Measurements from ENCODE around the gene PCBP3. TPM values are rescaled to one million over a fixed set of nuclear protein-coding genes. Genes with fewer than 3 reads are reported as not detected.
"Not testable (repeated sequence)": the region's sequence is repeated elsewhere in the genome, so short reads cannot be mapped to it uniquely, and the experiment has no call there.

PCBP3 gene
- total RNA-seq, 1 donor from 2014 or later = 0.72 TPM

GRCh38 chr21:45613881-45614280, 29.6 kb upstream of the PCBP3 start:
- no peak for ATAC-seq

- peak; percentile 54 for ATAC-seq
These were observed 28.3 kb upstream of the PCBP3 start for GRCh38 chr21:45615145-45615711.

GRCh38 chr21:45617021-45617921, 26.3 kb upstream of the PCBP3 start:
- ATAC-seq = no peak

- ATAC-seq = no peak
These were observed 25.2 kb upstream of the PCBP3 start for GRCh38 chr21:45618287-45618686.

- ATAC-seq = no peak
These were observed 24.6 kb upstream of the PCBP3 start for GRCh38 chr21:45618846-45619485.

GRCh38 chr21:45620201-45620923, 23.2 kb upstream of the PCBP3 start:
- ATAC-seq = no peak

GRCh38 chr21:45621435-45622331, 21.8 kb upstream of the PCBP3 start:
- ATAC-seq = not testable (repeated sequence)

GRCh38 chr21:45622416-45623097, 21.0 kb upstream of the PCBP3 start:
- no peak for ATAC-seq

GRCh38 chr21:45623436-45623835, 20.1 kb upstream of the PCBP3 start:
- no peak for ATAC-seq

- not testable (repeated sequence) for ATAC-seq
These were observed 17.4 kb upstream of the PCBP3 start for GRCh38 chr21:45626127-45626526.

- ATAC-seq = no peak
These were observed 14.2 kb upstream of the PCBP3 start for GRCh38 chr21:45629046-45629981.

GRCh38 chr21:45630066-45630694, 13.3 kb upstream of the PCBP3 start:
- ATAC-seq = no peak

GRCh38 chr21:45630876-45631275, 12.6 kb upstream of the PCBP3 start:
- ATAC-seq = no peak

- ATAC-seq = no peak
These were observed 12.0 kb upstream of the PCBP3 start for GRCh38 chr21:45631540-45631939.

- ATAC-seq = peak; percentile 41
These were observed 11.4 kb upstream of the PCBP3 start for GRCh38 chr21:45632160-45632559.

GRCh38 chr21:45632637-45633251, 10.8 kb upstream of the PCBP3 start:
- no peak for ATAC-seq

- no peak for ATAC-seq
These were observed 8.9 kb upstream of the PCBP3 start for GRCh38 chr21:45634511-45635183.

Measured in esophagus mucosa (tissue), 1 donor.